ENCODE data around the gene EIF2B1.

Gene EIF2B1

DNA sequence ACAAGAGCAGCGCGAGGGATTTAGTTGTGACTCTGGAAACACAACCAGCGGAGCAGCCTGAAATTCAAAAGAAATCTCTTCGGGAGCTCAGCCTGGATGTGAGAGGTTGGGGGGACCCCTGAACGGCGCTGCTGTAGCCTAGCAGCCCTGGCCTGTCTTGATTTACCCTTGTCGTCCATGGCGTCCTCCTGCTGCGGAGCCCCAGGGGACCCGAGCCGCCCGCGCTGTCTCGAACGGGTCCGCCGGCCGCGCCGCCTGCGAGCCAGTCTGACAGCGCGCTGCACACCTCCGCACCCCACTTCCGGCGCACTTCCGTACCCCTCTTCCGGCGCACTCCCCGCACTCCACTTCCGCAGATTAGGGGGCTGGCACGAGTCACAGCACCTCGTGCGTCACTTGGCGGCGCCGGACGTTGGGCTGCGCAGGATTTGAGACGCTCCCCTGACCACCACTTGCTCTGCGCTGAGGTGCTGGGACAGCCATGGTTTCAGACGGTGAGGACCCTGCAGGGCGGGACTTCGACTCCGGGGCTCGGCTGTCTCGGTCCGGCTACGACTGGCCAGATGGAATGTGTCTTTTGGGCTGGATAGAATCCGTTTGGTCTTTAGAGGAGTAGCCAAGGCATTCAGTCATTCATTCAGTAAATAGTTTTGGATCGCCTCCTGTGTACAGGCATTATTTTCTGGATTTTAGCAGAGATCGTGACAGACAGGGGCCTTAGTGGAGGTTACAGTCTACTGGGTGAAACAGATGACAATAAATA is at the start of gene EIF2B1, which contains the start of gene GTF2H3:
TSS of gene EIF2B1 (minus strand) at position 308 of the 763 bp plus-strand sequence. CDS start at position 179, 129 bp downstream.
TSS of gene GTF2H3 (plus strand) at position 451 of the 763 bp plus-strand sequence. CDS start at position 482, 31 bp downstream.
- peak; percentile 90 to 91 for DNase-seq (ENCODE audit: low read depth in 2 of 2)

DNA sequence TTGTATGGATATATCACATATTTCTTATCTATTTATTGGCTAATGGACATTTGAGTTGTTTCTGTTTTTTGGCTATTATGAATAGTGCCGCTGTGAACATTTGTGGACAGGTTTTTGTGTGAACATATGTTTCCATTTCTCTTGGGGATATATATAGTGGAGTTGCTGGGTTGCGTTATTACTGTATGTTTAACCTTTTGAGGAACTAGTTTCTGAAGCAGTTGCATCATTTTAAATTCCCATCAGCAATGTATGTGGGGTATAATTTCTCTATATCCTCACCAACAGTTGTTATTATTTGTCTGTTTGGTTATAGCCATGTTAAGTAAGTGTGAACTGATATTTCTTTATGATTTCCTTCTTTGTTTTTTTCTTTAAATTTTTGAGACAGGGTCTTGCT is 48.1 kb upstream of the EIF2B1 start:
- DNase-seq (ENCODE audit: low read depth in 2 of 2), result no peak

DNA sequence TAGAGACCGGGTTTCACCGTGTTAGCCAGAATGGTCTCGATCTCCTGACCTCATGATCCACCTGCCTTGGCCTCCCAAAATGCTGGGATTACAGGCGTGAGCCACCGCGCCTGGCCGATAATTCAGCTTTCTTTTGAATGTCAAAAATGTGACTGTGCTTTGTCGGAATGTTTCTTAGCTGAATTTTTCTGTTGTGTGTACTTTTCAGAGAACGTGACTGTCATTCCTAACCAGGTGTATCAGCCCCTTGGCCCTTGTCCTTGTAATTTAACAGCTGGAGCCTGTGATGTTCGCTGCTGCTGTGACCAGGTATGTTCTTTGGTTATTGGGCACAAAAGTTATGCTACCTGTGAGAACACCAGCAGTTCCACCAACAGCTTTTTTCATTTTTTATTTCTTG is 45.5 kb upstream of the EIF2B1 start:
- no peak for DNase-seq (ENCODE audit: low read depth in 2 of 2)

DNA sequence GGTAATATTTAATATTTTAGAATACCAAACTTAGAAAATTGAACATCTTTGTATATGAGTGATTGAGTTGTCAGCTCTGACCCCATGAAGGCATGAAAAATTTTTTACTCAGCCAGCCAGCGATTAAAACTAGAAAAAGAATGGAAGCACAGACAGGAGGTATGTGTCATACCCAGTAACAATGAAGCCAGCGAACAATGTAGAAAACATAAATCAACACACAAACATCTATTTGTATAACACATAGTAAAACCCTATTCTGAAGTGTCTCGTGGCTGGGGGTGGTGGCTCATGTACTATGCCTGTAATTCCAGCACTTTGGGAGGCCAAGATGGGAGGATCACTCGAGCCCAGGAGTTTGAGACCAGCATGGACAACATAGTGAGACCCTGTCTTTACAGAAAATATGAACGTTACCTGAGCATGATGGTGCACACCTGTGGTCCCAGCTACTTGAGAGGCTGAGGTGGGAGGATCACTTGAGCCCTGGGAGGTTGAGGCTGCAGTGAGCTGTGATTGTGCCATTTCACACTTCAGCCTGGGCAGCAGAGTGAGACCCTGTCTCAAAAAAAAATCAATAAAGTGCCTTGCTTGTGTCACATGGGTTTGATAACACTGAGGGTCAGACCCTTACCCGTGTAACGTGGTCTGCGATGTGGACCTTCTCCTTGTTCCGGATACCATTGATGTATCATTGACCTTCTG is 43.3 kb upstream of the EIF2B1 start:
- DNase-seq (ENCODE audit: low read depth in 2 of 2), result no peak

DNA sequence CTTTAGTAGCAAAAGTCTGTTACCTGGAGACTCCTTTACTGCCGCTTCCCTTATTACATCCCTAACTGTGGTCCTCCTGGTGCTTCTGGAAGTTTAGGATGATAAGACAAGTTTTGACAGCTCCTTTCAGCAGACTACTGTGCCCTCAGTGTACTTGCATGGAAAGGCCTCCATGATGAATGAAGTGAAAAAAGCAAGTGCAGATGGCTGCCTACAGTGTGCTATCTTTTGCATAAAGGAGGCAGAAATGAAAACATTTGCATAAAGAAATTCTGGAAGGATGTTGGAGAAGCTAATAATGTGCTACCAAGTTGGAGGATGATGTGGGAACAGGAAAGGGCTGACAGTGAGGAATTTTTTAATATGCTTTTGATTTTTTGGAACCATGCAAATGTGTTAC is 42.0 kb upstream of the EIF2B1 start:
- DNase-seq (ENCODE audit: low read depth in 2 of 2), result no peak

DNA sequence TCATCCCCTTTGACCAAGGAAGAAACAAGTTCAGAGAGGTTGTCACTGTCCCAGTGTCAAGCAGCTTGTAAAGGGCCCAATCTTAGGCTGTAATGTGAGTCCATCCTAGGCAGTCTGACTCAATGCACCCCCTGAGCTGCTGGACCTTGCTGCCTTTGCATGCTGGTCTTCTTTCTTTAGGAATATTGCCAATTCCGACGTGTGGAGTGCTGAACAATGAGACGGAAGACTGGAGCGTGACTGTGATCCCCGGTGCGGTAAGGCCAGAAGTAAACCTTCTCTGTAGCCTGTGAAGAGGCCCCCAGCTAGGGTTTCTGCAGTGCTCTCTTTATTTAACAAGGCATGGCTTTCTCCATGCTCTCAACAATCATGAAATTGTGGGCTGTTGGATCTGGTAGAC is 38.4 kb upstream of the EIF2B1 start:
- no peak for DNase-seq (ENCODE audit: low read depth in 2 of 2)

DNA sequence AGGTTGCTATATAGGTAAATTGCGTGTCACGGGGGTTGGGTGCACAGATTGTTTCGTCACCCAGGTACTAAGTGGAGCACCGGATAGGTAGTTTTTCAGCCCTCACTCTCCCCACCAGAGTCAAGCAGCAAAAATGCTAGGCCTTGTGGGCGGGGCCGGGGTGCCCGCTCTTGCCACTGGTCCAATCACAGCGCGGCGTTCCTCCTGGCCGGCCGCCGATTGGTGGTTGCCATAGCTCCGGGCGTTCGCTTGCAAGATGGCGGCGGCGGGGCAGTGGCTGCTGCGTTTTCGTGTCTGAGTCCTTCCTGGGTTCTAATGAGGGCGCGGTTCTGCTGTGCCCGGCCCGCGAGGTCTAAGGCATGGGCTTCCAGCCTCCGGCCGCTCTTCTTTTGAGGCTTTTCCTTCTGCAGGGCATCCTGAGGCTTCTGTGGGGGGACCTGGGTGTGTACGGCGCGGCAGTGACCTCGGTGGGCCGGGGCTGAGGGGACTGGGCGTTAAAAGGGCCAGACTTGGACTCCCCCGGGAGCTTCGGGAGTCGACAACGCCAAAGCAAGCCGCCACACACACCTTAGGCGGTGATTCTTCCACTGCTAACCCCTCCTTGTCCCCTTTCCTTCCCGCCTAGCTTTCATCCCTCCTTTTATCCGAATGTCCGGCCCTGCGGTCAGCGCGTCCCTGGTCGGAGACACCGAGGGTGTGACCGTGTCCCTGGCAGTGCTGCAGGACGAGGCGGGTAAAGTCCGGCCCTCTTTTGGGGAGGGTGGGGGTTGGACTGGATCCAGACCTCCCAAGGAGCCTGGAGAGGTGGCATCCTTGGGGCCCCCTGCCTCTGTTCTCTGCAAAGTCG is 37.6 kb upstream of the EIF2B1 start, which contains the start of gene TCTN2:
TSS of gene TCTN2 (plus strand) at position 232 of the 847 bp plus-strand sequence. CDS start at position 360, 128 bp downstream.
- DNase-seq (ENCODE audit: low read depth in 2 of 2), result peak; percentile 88 to 92

DNA sequence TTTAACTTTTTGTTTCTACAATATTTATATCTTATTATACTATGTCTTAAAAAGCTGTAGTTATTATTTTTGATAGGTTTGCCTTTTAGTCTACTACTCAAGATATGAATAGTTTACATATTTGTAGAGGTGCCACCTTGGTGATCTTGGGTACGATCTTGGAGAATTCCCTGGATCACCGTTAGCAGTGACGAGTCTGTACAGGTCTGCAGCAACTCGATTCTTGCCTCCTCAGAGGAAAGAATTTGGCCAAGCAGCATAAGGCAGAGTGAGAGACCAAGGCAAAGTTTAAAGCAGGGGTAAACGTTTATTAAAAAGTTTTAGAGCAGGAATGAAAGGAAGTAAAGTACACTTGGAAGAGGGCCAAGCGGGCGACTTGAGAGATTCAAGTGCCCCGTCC is 34.3 kb upstream of the EIF2B1 start:
- no peak for DNase-seq (ENCODE audit: low read depth in 2 of 2)

DNA sequence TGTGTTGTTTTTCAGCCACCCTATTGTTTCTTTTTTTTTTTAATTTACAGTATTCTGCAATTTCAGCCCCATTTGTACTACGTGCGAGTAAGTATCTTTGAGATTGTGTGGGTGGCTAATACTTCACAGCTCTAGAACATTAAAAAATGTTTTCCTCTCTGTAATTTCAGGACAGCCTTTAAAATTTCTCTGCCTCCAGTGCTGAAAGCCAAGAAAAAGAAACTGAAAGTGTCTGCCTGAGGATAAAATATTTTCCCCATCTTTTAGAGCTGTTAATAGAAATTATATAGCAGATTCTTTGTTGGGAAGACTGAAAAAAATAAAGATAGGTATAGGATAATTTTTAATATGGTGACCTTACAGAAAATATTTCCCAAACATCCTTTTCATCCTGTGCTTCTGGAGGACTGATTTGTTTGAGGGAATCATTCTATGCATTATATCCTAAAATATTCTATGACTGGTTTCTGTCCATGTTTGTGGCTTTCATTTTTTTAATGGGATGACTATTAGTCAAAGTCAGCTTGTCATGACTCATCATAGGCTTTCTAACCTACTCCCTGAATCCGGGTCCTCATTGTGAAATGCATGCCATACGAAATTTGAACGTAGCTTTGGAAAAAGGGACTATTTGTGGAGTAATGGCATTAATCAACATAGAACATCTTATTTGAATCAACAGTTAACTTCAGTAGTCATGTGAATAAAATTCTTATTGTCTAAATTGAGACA is 26.7 kb upstream of the EIF2B1 start:
- no peak for DNase-seq (ENCODE audit: low read depth in 2 of 2)

DNA sequence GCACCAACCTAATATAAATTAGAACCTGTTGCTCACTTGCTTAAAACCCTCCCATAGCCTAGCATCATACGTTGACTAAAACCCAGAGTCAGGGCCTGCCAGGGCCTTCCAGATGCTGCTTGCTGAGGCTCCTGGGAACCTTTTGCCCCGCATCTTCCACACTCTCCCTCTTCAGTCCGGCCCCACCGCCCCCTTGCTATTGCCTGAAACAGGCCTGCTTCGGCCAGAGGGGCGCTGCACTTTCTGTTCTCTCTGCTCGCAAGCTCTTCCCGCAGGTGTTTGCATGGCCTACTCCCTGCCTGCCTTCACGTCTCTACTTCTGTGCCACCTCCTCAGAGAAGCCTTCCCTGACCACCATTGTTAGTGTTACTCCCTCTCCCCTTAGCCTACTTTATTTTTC is 23.7 kb upstream of the EIF2B1 start:
- DNase-seq (ENCODE audit: low read depth in 2 of 2), result no peak

DNA sequence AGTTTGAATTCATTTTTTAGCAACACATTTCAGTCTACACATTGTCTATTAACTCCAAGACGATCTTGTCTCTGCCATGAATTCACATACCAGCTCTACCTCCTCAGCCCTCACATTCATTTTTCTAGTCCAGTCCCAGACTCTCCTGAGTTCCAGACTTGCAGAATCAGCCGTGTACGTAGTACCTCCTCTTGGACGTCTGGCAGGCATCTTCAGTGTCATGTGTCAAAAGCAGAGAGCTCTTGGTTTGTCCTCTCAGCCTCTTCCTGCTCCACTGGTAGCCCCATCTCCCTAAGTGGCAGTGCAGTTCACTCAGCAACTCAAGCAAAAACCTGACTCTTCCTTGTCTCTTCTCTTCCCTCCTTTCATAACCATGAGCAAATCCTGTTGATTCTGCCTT is 22.9 kb upstream of the EIF2B1 start:
- no peak for DNase-seq (ENCODE audit: low read depth in 2 of 2)

DNA sequence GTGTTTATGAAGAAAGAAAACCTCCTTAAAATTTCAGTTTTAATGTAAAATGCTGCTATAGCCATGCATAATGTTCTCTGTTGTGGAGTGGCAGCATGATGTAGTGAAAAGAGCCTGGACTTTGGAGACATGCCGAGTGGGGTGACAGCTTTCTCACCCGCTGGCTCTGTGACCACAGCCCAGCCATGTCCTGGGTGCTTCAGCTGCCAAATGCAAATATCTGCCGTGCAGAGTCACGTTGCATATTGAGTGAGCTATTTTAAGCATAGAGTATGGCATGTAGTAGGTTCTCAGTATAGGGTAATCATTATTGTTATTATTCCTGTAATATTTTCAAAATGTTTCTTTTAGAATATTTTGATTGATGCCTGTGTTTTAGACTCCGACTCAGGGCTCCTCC is 21.9 kb upstream of the EIF2B1 start:
- DNase-seq (ENCODE audit: low read depth in 2 of 2), result no peak

DNA sequence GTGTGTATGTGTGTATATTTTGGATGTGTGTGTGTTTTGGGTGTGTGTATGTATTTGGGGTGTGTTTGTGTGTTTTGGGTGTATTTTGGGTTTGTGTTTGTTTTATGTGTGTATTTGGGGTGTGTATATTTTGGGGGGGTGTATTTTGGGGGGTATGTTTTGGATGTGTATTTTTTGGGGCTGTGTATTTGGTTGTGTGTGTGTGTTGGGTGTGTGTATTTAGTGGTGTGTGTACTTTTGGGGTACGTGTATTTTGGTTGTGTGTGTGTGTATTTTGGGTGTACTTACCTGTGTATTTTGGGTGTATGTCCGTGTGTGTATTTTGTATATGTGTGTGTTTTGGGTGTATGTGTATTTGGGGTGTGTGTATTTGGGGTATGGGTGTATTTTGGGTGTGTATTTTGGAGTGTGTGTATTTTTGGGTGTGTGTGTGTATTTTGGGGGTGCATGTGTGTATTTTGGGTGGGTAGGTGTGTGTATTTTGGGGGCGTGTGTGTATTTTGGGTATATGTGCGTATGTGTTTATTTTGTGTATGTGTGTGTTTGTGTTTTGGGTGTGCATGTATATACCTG is 20.7 kb upstream of the EIF2B1 start:
- no peak for DNase-seq (ENCODE audit: low read depth in 2 of 2)

DNA sequence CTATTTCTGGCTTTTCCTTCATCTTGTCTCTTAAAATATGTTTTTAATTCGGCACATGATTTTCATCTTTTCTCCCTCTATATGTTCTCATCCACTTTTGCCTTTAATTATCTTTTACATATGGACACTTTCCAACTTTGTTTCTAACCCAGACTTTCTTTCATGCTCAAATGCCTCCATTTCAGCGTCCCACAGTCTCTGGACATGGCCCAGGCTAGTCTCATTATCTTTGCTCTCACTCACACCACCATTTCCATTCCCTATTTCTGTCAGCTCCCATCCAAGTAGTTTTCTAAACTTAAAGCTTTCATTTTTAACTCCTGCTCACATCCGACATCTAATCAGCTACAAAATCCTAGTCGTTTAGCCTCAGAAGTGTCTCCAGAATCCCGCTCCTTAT is 14.9 kb upstream of the EIF2B1 start:
- no peak for DNase-seq (ENCODE audit: low read depth in 2 of 2)

DNA sequence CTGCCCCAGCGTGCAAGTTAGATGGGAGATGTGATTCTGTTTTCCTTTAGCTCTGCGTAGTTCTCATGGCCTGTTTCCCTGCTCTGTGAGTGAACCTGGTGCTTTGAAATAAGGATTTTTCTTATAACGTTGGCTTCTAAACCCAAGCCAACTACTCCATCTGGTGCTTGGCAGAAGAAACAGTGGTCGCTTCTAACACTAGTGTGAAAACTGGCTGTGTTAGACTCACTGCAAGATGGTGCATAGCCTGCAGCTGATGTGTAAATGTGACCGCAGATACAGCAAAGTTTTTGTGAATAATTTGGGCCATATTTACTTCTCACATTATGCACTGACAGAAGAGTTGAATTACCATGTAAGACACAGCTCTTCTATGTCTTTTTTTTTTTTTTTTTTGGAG is 12.4 kb upstream of the EIF2B1 start:
- no peak for DNase-seq (ENCODE audit: low read depth in 2 of 2)

DNA sequence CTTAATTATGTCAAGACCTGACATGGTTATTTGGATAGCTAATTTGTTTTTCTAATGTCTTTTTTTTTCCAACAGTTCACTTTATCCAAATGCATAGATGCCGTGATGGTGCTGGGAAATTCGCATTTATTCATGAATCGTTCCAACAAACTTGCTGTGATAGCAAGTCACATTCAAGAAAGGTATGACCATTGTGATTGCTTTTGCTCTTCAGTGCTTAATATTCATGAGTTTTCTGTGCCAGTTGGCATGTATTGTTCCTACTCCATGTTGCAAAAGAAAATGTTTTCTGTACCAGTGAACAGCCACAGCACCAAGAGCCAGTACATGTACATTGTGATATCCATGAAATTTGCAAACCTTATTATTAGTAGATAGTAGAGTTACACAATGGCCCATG is 11.9 kb upstream of the EIF2B1 start:
- no peak for DNase-seq (ENCODE audit: low read depth in 2 of 2)

DNA sequence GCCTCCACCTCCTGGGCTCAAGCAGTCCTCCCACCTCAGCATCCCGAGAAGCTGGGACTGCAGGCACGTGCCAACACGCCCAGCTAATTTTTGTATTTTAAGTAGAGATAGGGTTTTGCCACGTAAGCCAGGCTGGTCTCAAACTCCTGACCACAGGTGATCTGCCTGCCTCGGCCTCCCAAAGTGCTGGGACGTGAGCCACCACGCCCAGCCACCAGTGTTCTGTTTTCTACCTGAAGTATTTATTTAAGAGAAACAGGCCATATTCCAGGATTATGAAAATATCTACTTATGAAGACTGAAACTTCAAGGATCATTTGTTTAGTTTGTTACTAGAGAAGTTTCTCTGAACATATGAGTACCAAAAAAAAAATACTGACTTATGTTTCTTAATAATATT is 10.4 kb upstream of the EIF2B1 start:
- no peak for DNase-seq (ENCODE audit: low read depth in 2 of 2)

DNA sequence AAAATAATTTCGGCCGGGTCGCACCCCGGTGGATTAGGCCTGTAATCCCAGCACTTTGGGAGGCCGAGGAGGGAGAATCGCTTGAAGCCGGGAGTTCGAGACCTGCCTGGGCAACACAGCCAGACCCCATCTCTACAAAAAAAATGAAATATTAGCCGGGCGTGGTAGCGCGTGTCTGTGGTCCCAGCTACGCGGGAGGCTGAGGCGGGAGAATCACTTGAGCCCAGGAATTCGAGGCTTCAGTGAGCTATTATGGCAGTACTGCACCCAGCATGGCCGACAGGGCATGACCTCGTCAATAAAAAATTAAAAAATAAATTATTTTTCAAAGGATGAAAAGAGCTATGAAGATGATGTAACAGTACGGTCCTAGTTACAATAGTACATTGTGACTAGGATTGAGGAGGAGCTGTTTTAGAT is 666 bp upstream of the EIF2B1 start:
- no peak for DNase-seq (ENCODE audit: low read depth in 2 of 2)

DNA sequence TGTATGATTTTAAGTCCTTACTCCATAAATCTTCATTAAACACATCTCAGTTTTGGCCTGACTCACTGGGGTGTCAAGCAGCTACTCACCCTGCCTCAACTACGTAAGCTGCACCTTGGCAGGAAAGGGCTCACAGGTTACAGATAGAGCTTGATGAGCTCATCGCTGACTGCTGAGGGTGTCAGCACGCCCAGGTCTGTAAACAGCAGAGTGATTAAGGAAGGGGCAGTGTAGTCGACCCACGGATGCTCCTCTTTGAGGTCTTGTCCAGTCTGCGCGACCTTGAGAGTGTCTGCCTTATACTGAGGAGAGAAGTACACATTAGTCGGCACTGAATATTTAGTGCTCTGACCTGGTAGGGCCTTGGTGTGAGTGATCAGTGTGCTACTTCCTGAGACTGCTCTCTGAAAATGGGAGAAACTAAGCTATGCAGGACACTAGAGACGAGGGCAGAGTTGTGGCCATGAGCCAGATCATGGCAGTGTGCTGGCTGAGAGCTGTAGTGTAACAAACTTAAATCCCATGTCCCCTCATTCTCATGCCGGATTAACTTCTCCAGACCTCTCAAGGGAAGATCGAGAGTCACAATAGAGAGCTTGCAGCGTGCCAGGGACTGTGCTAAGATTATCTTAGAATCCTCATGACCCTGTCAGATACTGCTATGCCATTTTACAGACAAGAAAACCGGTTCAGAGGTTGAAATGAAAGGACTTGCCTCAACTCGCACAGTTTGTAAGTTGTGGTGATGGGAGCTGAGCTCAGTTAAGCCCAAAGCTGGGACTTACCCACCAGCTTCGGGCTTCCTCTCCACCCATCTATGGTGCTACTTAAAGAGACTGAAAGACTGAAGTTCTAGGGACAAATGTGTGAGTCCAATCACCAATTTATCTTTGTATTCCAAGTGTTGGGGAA is 11.6 kb downstream of the EIF2B1 start:
- DNase-seq (ENCODE audit: low read depth in 2 of 2), result no peak

DNA sequence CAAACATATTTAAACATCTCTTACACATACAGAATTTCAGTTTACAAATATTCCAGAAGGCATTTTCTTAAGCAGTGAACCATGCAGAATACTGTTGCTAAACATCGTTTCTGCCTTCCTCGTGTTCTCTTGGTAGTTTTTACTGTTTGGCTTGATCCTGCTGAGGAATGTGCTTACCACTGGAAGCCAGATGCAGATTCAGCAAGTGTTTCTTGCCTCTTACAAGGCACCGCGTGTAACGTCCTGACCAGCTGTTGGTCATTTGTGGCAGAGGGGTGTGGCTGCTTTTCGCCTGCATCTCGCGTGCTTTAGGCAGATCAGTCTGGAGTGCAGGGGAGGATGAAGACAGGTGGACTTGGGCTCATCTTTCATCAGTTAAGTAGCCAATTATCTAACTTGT is 12.4 kb downstream of the EIF2B1 start:
- no peak for DNase-seq (ENCODE audit: low read depth in 2 of 2)

Data from stimulated activated CD4-positive, alpha-beta T cell treated with anti-CD3 and anti-CD28 coated beads, Interleukin-1b, Interleukin-23, amount 100 ng/mL, for 4 hours (primary cell).